CD4-positive, alpha-beta T cell treated with Interleukin-2 at 100 ng/mL for 4 hours (primary cell): ENCODE results near the gene TRIM37.
"Not testable (repeated sequence)": the region's sequence is repeated elsewhere in the genome, so short reads cannot be mapped to it uniquely, and the experiment has no call there.

ENCODE experiments used
- DNase-seq: peaks from one replicate; pipeline ENCODE4 v3.0.0-alpha.2; 2020; ENCODE audit warnings: low spot score

Gene TRIM37

DNA sequence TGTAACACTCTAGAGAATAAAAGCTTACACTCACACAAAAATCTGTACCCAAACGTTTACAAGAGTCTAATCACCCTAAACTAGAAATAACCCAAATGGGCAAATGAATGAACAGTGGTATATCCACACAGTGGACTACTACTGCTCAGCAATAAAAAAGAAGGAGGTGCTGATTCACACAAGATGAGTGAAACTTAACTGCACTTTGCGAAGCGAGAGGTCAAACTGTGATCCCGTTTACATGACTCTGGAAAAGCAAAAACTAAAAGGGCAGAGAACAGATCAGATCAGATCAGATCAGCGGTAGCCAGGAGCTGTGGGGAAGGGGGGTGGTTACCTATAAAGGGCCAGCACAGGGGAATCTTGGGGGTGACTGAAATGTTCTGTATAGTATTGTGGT lies 113.4 kb downstream of the TRIM37 start:
- DNase-seq, result no peak

DNA sequence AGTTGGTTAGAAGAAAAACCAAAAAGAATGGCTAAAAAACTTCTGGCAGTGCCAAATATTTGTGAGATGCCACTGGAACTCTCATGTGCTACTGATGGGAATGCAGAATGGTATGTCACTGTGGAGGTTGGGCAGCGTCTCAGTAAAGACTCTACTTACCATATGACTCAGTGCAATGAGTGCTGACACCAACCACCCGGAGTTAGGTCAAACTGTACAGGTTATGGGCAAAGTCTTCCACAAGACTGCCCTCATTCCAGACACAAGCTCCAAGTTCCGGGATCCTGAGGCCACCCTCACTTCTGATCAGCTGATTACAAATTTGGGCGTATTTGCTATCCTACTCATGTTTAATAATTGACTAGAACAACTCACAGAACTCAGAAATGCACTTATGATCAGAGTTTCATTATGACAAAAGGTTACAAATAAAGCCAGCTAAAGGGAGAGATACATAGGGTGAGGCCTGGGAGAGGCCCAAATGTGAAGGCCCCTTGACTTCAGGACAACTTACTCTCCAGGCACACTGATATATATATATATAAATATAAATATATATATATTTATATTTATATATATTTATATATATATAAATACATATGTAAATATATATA lies 114.9 kb downstream of the TRIM37 start:
- no peak for DNase-seq

DNA sequence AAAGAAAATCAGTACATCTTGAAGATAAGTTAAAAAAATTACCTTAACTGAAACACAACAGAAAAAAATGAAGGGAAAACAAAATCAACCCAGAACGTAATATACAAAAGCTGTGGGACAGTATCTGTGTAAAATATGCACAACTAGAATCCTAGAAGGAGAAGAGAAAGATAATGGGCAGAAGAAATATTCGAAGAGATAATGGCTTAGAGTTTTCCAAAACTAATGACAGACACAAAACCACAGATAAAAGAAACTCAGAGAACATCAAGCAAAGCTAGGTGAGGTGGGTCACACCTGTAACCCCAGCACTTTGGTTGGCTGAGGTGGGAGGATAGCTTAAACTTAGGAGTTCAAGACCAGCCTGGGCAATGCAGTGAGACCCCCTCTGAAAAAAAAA lies 117.1 kb downstream of the TRIM37 start:
- no peak for DNase-seq

DNA sequence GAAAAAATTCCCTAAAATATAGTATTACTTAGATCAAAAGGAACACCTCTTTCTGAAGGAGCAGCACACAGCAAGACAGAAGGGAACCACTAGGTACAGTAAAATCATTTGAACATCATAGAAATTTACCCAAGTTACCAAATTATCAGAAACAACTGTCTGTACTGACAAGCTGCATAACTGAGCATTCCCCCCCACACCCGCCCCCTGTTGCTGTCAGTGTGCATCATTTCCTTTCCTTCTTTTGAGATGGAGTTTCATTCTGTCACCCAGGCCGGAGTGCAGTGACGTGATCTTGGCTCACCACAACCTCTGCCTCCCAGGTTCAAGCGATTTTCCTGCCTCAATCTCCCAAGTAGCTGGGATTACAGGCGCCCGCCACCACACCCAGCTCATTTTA lies 120.7 kb downstream of the TRIM37 start:
- no peak for DNase-seq

DNA sequence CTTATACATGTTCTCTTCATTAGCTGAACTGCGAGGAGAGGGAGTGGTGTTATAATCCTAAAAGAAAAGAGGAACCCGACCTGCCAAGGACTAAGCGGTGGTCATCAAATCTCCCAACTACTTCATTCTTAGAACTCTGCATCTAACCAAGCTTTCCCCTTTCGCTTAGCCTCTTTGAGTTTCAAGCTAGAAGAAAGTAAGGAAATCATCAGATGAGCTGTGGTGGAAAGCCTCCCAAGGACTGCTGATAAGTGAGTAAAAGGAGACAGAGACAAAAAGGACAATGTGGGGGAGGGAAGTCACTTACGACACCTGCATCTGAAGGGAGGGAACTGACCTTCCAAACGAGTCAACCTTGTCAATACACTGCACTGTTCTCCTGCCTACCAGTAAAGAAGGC lies 121.3 kb downstream of the TRIM37 start:
- no peak for DNase-seq

DNA sequence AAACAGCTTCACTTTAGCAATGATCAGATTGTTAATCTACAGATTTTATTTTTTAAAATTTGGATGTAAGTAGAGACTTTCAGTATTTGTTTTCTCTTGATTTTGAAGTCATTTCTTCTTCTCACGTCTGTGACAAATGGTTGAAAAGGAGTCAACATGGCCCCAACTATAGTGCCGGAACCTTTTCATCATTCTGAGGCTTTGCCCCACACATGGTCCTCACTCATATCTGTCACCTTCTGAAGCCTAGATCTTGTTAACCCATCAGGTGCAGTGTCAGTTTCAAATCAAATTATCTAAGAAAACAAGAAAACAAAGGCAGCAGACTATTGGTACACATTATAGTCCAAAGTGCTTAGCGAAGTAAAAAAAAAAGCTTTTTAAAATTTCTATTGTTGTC lies 124.1 kb downstream of the TRIM37 start:
- no peak for DNase-seq

DNA sequence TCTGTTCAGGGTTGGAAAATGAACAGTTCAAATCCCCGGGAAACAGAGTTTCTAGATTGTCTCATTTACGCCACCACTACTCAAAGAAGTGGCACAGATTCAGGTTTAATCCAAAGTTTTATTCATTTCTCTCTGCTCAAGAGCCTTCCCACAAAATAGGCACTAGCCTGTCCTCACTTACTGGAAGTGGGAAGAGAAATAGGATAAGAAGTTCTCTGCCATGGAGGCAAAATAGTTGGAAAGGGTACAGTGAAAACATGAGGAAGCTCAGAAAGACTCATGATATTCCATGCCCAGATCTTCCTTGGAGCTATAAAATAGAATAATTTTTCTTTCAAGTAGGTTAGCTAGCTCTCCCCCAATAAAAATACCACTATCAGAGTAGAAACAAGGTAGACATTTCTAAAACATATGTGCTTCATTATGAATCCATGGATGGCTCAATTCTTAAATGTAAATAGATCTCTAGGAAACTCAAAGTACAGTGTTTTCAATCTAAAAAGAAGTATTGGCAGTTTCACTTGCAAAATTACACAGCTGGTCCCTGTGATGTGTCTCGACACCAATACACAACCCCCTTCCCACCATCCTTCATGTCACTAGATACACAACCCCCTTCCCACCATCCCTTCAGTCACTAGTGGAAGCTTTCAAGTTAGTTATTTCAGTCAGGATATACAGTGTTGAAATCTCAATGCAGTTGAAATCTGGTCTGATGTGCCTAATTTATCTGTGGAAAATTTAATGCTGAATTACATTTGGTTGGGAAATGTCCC lies 125.8 kb downstream of the TRIM37 start:
- no peak for DNase-seq

DNA sequence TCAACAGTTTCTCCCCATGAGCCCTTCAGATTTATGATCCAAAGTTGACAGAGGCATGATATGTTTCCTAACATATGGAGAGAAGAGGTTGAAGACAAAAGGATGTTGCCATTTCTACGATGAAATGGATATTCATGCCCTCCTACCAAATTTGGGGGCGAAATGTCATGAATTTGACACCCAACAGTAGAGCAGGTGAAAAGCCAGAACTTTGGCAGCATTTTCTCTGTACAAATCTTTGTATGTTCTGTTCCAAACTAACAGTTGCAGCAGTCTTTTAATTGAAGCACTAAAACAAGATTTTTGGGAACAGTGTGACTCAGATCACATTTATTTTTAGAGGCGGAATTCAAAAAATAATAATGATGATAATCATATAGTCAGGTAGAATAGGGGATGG lies 130.1 kb downstream of the TRIM37 start:
- no peak for DNase-seq

DNA sequence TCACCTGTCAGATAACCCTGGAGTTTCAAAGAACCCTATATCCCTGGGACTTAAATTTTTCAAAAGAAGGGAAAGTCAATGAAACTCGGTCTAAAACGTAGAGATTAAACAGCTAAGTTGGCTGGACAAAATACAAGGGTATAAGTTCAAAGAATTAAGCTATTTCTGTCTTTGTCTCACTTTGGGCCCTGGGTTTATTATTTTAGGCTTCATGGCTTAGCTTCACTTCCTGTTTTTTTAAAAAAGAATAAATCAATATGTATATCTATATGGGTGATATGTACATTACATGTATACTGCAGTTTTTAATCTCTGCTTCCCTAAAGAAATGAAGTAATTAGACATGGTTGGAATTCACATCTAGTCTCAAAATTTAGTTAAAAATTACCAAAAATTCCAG lies 132.3 kb downstream of the TRIM37 start:
- no peak for DNase-seq

DNA sequence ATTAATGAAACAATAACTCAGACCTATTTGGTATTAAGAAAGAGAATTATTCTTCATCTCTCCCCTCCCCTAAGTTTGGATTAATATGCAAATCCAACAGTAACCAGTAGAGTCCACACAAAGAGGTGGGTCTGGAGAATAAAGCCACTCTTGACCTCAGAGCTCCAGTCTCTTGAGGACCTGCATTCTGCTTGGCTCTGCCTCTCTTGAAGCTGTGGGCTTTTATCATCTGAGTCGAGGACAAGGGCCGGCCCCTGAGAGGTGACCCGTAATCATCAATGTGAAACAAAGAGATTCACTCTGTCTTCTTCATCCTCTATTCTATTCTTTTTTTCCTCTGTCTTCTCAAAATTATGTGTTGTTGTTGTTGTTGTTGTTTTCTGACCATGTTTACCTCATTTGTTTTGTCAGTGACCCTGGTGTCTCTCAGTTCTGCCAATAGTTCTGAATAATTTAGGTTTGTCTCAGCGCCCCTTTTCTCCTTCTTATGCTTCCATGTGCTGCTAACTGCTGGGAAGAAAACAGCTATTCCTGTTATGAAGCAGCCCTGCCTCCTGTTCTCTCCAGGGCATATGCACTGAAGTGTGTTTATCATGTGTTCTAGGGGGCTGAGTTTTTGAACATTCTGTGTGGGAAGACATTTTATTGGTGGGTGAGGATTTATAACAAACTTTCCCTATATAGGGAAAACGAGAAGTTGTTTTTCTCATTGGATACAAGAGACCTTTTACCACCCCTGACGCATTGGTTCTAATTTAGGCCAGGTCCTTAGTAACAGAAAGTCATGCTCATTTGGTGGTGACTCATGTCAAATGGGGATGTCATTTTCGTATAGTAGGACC lies 135.8 kb downstream of the TRIM37 start:
- no peak for DNase-seq

DNA sequence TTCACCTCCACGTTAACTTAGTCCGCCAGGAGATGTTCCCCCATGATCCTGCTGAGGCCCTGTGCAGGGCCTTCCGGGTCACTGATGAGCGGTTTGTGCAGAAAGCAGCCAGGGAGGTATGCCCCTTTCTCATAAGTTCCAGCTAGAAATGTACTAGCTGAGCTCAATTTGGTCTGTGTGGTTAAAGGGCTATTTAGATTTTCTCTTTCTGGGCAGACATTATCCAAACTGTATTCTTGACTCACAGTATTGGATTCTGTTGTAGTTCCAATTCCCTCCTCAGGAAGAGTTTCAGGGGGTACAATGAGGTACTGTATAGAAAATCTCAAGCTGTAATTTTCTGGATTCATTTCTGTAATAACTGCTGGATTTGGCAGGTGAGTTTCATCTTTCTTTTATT lies 137.1 kb downstream of the TRIM37 start:
- DNase-seq, result no peak

DNA sequence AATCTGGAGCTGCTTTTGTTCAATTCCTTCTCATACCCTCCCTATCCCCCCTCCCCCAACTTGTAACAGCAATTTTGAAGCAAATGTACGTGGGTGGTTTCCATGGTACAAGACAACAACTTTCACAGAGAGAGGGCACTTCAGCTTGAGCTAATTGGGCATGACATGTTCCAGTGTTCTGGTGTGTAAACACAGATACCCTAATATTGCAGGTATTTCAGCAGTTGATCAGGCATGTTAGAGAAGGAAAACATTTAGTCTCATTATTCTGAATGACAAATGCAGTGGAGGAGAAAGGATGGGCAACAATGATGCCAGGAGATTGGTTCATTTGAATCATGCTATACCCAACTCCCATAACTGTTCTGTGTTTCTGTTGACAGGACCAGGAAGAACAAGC lies 137.5 kb downstream of the TRIM37 start:
- no peak for DNase-seq

DNA sequence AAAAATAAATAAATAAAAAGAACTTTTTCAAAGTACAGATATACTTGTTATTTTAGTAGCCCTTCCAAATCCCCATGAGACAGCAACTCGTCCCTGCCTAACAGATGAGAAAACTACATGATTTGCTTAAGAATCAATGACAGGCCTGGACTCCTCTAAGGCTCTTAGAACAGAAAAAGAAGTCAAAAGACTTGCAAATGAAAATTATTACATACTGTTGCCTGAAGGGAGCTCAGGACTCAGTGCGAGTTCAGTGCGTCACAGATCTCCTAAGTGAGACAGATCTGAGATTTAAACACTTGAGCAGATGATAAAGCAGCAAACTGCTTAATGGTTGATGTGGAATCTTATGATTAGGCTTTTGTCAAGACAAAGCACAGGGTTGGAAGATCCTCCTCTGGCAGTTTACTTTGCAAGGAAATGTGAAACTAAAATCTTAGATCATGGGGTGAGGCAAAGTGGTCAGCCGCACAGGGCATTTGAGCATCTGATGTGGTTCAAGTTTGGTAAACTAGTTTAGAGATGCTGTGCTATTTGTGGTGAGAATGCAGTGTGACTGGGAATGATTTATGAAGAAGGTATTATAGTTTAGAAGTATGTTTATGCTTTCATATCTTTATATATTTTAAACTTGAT lies 138.1 kb downstream of the TRIM37 start:
- DNase-seq, result no peak

DNA sequence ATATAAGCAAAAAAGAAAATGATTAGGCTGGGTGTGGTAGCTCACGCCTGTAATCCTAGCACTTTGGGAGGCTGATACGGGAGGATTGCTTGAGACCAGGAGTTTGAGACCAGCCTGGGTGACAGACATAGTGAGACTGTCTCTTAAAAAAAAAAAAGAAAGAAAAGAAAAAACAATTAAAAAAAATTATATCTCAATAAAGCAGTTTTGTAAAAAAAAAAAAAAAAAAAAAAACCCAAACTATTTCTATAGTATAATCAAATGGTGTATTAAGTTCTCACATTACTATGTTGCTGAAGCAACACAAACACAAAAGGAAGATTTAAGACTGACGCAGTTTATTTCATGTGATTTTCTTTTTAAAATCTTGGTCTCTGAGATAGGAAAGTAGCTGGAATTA lies 140.5 kb downstream of the TRIM37 start:
- no peak for DNase-seq

DNA sequence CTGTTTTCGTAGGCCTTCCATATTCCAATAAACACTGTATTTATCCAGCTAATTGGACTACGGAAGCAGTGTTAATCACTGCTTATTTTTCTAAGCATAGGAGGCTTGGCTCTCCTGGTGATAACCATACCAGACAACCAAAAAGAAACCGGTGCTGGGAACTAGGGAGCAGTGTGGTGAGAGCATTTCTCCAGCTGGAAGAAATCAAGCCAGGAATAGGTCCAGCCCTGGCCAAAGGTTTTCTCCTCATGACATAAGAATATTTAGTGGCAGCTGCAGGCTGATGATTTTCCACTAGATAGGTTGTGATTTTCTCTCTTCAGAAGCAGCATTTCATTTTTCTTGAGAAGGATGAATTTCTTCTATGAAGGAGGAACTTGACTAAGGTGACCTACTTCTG lies 141.5 kb downstream of the TRIM37 start:
- DNase-seq, result no peak

DNA sequence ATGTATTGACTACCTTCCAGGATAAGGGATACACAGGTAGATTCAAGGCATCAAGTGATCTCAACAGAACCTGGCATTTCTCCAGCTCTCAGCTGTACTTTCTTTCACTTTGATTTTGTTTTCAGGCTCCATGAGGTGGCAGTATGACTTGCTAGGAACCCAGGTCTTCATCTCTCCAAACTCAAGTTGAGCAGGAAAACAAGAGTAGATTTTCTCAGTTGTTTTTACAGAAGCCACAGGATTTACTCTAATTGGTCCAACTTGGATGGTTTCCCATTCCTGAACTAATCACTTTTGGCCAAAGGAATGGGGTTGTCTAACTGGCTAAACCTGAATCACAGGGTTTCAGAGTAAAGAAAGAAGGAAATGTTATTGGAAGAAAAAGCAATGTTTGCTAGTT lies 146.6 kb downstream of the TRIM37 start:
- DNase-seq, result no peak

DNA sequence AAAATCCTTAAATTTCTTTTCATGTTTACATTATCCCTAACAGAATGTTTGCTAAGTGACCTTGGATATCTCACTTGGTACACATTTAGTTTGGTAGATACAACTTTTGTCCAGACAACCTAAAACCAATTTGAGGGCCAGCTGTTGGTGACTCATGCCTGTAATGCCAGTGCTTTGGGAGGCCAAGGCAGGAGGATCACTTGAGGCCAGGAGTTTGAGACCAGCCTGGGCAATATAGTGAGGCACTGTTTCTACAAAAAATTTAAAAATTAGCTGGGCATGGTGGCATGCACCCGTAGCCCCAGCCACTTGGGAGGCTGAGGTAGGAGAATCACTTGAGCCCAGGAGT lies 149.0 kb downstream of the TRIM37 start:
- DNase-seq, result not testable (repeated sequence)

DNA sequence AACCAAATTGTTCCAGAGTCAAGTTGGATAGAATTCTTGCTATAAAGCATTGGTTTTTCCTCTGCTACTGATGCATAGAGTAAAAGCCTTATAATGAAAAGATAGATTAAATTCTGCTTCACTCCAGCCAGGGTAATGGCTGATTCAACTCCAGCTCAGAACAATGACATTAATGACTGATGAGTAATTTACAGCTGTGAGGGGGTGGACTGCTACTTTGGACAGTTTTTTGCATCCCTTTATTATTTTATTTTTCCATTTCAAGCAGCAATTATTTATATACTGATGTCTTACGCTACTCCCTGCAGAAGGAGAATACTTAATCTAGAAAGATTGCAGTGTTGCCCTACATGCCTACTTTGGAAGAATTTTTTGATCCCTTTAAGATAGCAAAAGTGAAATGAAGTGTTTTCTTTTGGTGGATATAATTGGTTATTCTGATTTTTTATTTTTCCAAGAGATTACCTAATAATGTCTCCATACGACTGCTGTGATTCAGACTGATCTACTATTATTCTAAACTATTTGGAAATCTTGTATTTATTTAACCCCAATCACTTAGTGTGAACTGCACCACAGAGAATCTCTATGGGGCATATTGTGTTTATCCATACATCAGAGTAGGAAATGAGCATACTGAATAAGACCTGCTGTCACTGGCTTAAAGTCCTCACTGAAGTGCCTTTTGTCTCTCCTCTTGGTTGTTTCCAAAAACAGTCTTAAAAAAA lies 149.5 kb downstream of the TRIM37 start:
- no peak for DNase-seq

DNA sequence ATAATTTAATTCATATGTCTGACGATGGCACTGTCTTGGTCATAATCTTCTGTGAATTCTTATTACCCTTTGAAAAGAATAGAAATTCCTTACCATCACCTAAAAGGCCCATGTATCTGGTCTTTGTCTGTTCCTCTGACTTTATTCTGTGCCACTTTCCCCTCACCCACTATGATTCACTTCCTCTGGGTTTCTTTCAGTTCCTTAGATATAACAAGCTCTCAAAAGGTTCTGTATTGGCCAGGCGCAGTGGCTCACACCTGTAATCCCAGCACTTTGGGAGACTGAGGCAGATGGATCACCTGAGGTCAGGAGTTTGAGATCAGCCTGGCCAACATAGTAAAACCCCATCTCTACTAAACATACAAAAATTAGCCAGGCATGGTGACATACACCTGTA lies 152.3 kb downstream of the TRIM37 start:
- DNase-seq, result not testable (repeated sequence)

DNA sequence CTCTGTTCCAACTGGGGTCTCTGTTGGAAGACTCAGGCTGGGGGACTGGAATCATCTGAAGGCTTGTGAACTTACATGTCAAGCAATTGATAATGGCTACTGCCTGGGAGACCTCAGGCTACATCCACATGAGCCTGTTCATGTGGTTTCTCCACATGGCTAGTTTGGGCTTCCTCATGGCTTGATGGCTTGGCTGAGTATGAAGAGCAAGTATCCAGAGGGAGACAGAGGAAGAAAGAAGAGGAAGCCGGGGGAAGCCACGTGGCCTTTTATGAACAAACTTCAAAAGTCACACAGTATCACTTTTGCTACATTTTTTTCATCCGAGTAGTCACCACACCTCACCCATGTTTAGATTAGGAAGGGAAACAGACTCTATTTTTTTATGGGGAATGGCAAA lies 158.9 kb downstream of the TRIM37 start:
- no peak for DNase-seq

DNA sequence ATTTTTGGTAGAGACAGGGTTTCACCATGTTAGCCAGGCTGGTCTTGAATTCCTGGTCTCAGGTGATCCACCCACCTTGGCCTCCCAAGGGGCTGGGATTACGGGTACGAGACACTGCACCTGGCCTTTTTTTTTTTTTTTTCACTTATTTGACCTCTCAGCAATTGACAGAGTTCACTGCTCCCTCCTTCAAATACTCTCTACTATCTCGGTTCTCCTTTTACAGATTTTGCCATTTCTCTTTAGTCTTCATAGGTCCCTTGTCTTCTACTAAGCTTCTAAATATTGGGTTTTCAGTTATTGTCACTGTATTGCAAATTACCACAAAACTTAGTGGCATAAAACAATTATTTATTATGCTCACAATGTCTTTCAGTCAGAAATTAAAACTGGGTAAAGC lies 159.3 kb downstream of the TRIM37 start:
- no peak for DNase-seq

DNA sequence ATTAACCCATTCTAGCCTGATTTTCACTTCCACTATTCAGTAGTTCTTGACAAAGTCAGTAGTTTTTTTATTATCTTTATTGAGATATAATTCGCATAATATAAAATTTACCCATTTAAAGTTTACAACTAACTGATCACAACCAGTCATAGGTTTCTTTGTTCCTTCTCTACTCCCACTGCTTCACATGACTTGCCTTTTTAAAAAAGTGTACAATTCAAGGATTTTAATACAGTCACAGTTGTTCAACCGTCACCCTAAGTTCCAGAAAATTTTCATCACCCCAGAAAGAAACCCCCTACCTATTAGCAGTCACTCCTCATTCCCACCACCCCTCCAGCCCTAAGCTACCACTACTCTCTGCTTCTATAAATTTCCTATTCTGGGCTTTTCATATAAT lies 162.5 kb downstream of the TRIM37 start:
- no peak for DNase-seq
